OCI-LY7 (cell line): Measurements from ENCODE around the gene SNF8. TPM values are rescaled to one million over a fixed set of nuclear protein-coding genes. Genes with fewer than 3 reads are reported as not detected.

Source experiments
- BruUV-seq: library from RNA; stranded (reverse); fragments of 400-500 nt; replicated peaks from 2 replicates; lab custom pipeline; 2021; lab: Mats Ljungman, UMichigan
- CTCF ChIA-PET: fragments of 300-600 bp; sonication (Branson Sonifier 250); formaldehyde crosslinking; loops from one replicate; lab custom pipeline; 2022; ENCODE audit warnings: antibody characterized with exemption; ENCODE audit not compliant: unreplicated experiment; lab: Charles Lee
- POLR2A ChIA-PET: fragments of 300-600 bp; sonication (Branson Sonifier 250); formaldehyde crosslinking; loops from one replicate; lab custom pipeline; 2022; ENCODE audit warnings: antibody characterized with exemption; lab: Charles Lee
- DNase-seq: peaks from one replicate; pipeline ENCODE4 v3.0.0-alpha.2; 2015; ENCODE audit warnings: low spot score
- H2AFZ ChIP-seq: fragments of 200-600 bp; sonication (generic), shearing (Covaris generic); 2 replicates; pipeline ENCODE4 v1.6.1; 2014; ENCODE audit warnings: mild to moderate bottlenecking, antibody characterized with exemption, low read length, moderate library complexity
- H3K27ac ChIP-seq: fragments of 200-600 bp; sonication (generic); 2 replicates; pipeline ENCODE4 v1.5.1; 2014; ENCODE audit warnings: mixed run types, low read depth, mild to moderate bottlenecking, moderate library complexity, low read length, inconsistent platforms; ENCODE audit not compliant: poor library complexity, severe bottlenecking
- H3K36me3 ChIP-seq: fragments of 200-600 bp; sonication (generic); 2 replicates; pipeline ENCODE4 v1.6.1; 2014; ENCODE audit warnings: mild to moderate bottlenecking, antibody characterized with exemption, low read length, moderate library complexity, mixed read lengths; ENCODE audit not compliant: insufficient read depth
- H3K4me1 ChIP-seq: fragments of 200-600 bp; sonication (generic); 2 replicates; pipeline ENCODE4 v1.5.1; 2014; ENCODE audit warnings: mild to moderate bottlenecking, low read length; ENCODE audit not compliant: insufficient read depth, poor library complexity, severe bottlenecking
- H3K4me2 ChIP-seq: fragments of 200-600 bp; sonication (generic); 2 replicates; pipeline ENCODE4 v1.6.1; 2014; ENCODE audit warnings: mild to moderate bottlenecking, low read length
- H3K4me3 ChIP-seq: fragments of 200-600 bp; sonication (generic); 2 replicates; pipeline ENCODE4 v1.5.1; 2014; ENCODE audit warnings: mild to moderate bottlenecking, low read depth, low read length; ENCODE audit not compliant: poor library complexity, severe bottlenecking
- H3K79me2 ChIP-seq: fragments of 200-600 bp; sonication (generic); 2 replicates; pipeline ENCODE4 v1.6.1; 2016; ENCODE audit warnings: low read depth, mild to moderate bottlenecking, low read length, moderate library complexity, mixed read lengths; ENCODE audit not compliant: insufficient read depth
- H3K9me2 ChIP-seq: fragments of 200-600 bp; sonication (generic); 2 replicates; pipeline ENCODE4 v1.6.1; 2016; ENCODE audit warnings: mild to moderate bottlenecking, low read length, mixed read lengths; ENCODE audit not compliant: insufficient read depth
- H3K9me3 ChIP-seq: fragments of 200-600 bp; sonication (generic); 2 replicates; pipeline ENCODE4 v1.6.1; 2014; ENCODE audit warnings: mild to moderate bottlenecking, mixed run types, low read length, mixed read lengths
- H4K20me1 ChIP-seq: fragments of 200-600 bp; sonication (generic); 2 replicates; pipeline ENCODE4 v1.6.1; 2014; ENCODE audit warnings: mild to moderate bottlenecking, antibody characterized with exemption, low read length, moderate library complexity, mixed read lengths; ENCODE audit not compliant: insufficient read depth
- EZH2phosphoT487 ChIP-seq: fragments of 200-600 bp; sonication (generic); IDR thresholded peaks from 2 replicates; pipeline ENCODE4 v1.6.1; 2018; ENCODE audit warnings: low read depth, borderline replicate concordance, mild to moderate bottlenecking, mixed run types, antibody characterized with exemption, low read length, moderate library complexity, mixed read lengths
- intact Hi-C: fragments of 100-400 bp; cut with micrococcal nuclease; formaldehyde crosslinking; loops from one replicate; pipeline ENCODE4 v1.10.0; 2022; ENCODE audit not compliant: unreplicated experiment
- total RNA-seq, 2 experiments: library from RNA; depleted of rRNA in 1 of 2; stranded (reverse); fragments of >200 nt in 1 of 2; shearing (Covaris generic) in 1 of 2; gene quantifications; 2 replicates each; pipeline ENCODE4 v1.2.3, GENCODE V29; 2014 to 2022
- TF ChIP-seq, protein P1 (sequence below): fragments of 200-600 bp; sonication (generic); conservative IDR thresholded peaks from 2 replicates; pipeline ENCODE4 v1.5.1; 2014; ENCODE audit warnings: mild to moderate bottlenecking, antibody characterized with exemption, low read length, moderate library complexity, mixed read lengths

The SNF8 gene
- total RNA-seq, 2 experiments from 2014 or later: 45.8 to 92.2 TPM

DNA sequence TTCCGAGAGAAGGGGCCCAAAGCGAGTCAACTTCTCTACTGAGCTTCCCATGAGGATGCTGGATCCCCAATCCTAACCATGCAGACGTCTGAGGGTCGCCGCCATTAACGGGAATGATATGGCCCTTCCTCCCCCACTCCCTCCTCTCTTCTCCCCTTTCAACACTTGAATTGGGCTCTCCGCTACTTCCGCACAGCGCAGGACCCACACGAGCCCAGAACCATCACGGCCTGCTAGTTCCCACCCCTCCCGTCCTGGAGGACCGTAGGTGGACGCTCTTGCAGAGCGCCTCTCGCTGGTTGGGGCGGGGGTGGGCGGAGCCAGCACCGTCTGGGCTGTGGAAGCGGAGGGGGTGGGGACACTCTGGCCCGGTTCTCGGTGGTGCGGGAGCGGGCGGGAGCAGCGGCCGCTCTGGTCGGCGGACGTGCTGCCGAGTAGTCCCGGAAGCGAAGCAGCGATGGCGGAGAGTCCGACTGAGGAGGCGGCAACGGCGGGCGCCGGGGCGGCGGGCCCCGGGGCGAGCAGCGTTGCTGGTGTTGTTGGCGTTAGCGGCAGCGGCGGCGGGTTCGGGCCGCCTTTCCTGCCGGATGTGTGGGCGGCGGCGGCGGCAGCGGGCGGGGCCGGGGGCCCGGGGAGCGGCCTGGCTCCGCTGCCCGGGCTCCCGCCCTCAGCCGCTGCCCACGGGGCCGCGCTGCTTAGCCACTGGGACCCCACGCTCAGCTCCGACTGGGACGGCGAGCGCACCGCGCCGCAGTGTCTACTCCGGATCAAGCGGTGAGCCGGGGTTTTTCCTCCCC is 36.4 kb downstream of the SNF8 start, which contains the start of gene UBE2Z:
Gene UBE2Z, plus strand, starts transcription at position 361 of the 797 bp plus-strand sequence. Its CDS starts 97 bp downstream, at position 458.
- peaks cover 54% of the 10 kb centered on the region for H3K79me2 ChIP-seq
- TF ChIP-seq, protein P1, sequence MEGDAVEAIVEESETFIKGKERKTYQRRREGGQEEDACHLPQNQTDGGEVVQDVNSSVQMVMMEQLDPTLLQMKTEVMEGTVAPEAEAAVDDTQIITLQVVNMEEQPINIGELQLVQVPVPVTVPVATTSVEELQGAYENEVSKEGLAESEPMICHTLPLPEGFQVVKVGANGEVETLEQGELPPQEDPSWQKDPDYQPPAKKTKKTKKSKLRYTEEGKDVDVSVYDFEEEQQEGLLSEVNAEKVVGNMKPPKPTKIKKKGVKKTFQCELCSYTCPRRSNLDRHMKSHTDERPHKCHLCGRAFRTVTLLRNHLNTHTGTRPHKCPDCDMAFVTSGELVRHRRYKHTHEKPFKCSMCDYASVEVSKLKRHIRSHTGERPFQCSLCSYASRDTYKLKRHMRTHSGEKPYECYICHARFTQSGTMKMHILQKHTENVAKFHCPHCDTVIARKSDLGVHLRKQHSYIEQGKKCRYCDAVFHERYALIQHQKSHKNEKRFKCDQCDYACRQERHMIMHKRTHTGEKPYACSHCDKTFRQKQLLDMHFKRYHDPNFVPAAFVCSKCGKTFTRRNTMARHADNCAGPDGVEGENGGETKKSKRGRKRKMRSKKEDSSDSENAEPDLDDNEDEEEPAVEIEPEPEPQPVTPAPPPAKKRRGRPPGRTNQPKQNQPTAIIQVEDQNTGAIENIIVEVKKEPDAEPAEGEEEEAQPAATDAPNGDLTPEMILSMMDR: peak; percentile 62
- TF ChIP-seq EZH2phosphoT487: no peak
- peaks cover 22% of the 10 kb centered on the region for H3K4me1 ChIP-seq
- H4K20me1 ChIP-seq: peaks cover 26% of the 10 kb centered on the region
- H3K36me3 ChIP-seq: peaks cover 36% of the 10 kb centered on the region
- CTCF ChIA-PET: no interaction called here
- H3K27ac ChIP-seq: peak within 1 kb of the TSS; percentile 76
- H3K9me2 ChIP-seq: no peaks in the 10 kb centered on the region
- POLR2A ChIA-PET: interaction anchor here (0.6 to 1.3 kb wide), 4 partner anchors 11 to 92 kb away, joined by 3 to 7 read pairs (median 4); partner anchors contain the start of gene ATP5MC1
- peak within 1 kb of the TSS; percentile 80 for H2AFZ ChIP-seq
- no TSS peak for BruUV-seq
- H3K4me2 ChIP-seq: peak within 1 kb of the TSS; percentile 97
- H3K4me3 ChIP-seq: peak within 1 kb of the TSS; percentile 99
- H3K9me3 ChIP-seq: no peaks in the 10 kb centered on the region
- DNase-seq: peak; percentile 95
- intact Hi-C loops: loop anchor here (1.0 to 2.0 kb wide), 2 partner anchors 16 to 91 kb away; partner anchors contain the start of gene ATP5MC1

DNA sequence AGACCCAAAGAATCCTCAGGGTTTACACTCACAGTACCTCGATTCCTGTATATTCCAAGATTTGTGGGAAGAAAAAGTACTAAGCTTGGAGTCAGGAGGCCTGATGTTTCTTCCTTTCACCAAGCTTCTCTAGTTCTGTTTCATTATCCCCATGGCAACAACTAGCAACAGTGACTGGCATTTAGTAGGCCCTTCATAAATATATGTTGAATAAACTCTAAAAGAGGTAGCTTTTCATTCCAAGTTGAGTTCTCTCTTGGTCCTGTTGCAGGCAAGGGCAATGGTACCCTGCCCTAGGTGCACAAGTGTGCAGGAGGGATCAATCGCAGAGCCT is 37.0 kb downstream of the SNF8 start:
- ChIA-PET POLR2A (interaction anchor here (0.6 to 1.3 kb wide), 4 partner anchors 10 to 92 kb away, joined by 3 to 7 read pairs (median 4); partner anchors contain the start of gene ATP5MC1), CTCF (interaction anchor here (0.6 kb wide), 1 partner anchor 330 kb away, joined by 8 read pairs; no protein-coding TSS in a partner anchor)
- Histone ChIP-seq H3K4me1 (peaks cover 22% of the 10 kb centered on the region), H3K27ac (peak overlapping the region; percentile 76), H4K20me1 (peaks cover 26% of the 10 kb centered on the region), H2AFZ (peak overlapping the region; percentile 80), H3K9me3 (no peaks in the 10 kb centered on the region), H3K4me2 (peak overlapping the region; percentile 97), H3K4me3 (peak overlapping the region; percentile 99), H3K36me3 (peaks cover 31% of the 10 kb centered on the region), H3K9me2 (no peaks in the 10 kb centered on the region), H3K79me2 (peaks cover 49% of the 10 kb centered on the region)
- BruUV-seq: TSS peak; percentile 92
- TF ChIP-seq, protein P1: no peak
- TF ChIP-seq EZH2phosphoT487: no peak
- DNase-seq: no peak
- intact Hi-C loops: loop anchor here (1.0 to 2.0 kb wide), 2 partner anchors 15 to 91 kb away; partner anchors contain the start of gene ATP5MC1
